PC-3 (cell line): Measurements from ENCODE around the gene CMTM8.

Experiments
- CTCF ChIP-seq: fragments of 300-600 bp; sonication (generic); conservative IDR thresholded peaks from 2 replicates; pipeline ENCODE4 v1.5.1; 2017; ENCODE audit warnings: antibody characterized with exemption, low read depth, mild to moderate bottlenecking, low read length
- EZH2phosphoT487 ChIP-seq: fragments of 300-600 bp; sonication (generic); IDR thresholded peaks from 2 replicates; pipeline ENCODE4 v1.6.1; 2018; ENCODE audit warnings: mild to moderate bottlenecking, antibody characterized with exemption, low read length, borderline replicate concordance

GRCh38 chr3:32293903-32294302, 55.4 kb downstream of the CMTM8 start:
- TF ChIP-seq CTCF (no peak), EZH2phosphoT487 (no peak)
